Ureter (tissue), 1 donor: ENCODE data around the gene TSG101. TPM values are rescaled to one million over a fixed set of nuclear protein-coding genes. Genes with fewer than 3 reads are reported as not detected.

Source experiments
- DNase-seq: peaks from one replicate; pipeline ENCODE4 v3.0.0-alpha.2; 2020; ENCODE audit warnings: low spot score
- total RNA-seq: library from RNA; stranded (reverse); gene quantifications from one replicate; pipeline ENCODE4 v1.2.4, GENCODE V29; 2023
- donor health status: DM: yes; HTN: yes; CAD: no.

Gene TSG101
- total RNA-seq, 1 donor from 2014 or later: 51.5 TPM

- no peak for DNase-seq
Observed at GRCh38 chr11:18492888-18493287, 33.9 kb downstream of the TSG101 start.

DNA sequence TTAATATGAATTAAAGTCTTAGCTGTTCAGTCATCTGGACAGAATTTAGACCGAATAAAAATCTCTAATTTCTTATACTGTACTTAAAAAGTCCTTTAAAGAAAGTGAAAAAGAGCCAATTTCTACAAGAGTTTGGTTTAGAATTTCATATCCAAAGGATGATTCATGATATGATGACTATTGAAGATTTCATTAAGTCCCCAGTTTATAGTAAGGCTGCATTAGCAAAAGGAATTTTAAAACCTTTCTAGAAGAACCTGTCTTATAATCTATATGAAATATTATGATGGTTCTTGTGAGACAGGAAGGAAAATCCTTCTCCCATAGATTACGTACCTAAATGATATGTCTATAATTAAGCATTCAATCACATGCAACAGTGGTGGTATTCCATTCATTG lies 34.8 kb downstream of the TSG101 start:
- no peak for DNase-seq

DNA sequence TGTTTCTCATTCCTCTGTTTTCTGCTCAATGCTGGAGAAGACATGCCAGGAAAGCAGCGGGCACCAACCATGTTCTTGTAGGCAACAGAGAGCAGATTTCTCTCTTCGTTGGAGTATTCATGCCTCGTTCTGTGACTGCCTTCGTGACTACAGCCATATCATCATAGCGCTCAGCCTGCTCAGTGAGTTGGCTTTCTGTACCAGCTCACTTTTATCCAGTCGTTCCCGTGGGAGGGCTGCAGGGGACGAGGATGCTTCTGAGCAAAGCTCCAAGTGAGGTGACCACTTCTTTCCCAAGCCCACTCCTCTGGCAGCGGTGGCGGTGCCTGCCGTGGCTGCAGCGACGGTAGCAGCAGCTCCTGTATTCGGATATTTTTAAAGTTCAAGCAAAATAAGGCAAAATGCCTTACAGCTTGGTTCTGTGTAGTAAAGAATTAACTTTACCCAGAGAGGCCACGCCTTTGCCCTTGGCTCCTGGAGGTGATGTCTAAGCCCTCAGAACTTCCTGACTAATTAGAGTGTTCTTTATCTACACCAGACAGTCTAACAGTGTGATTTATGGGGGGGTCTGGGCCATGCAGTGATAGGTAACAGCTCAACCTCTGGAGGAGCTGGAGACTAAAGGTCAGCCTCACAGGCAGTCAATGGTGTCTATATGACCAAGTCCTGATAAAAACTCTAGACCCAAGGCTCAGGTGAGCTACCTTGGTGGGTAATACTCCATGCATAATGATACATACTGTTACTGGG lies 35.8 kb downstream of the TSG101 start:
- no peak for DNase-seq

- no peak for DNase-seq
Observed at GRCh38 chr11:18490319-18490718, 36.4 kb downstream of the TSG101 start.

- DNase-seq: no peak
Observed at GRCh38 chr11:18485913-18486528, 40.7 kb downstream of the TSG101 start.

- no peak for DNase-seq
Observed at GRCh38 chr11:18479063-18479462, 47.7 kb downstream of the TSG101 start.

GRCh38 chr11:18472587-18472986 lies 54.2 kb downstream of the TSG101 start:
- DNase-seq: no peak

DNA sequence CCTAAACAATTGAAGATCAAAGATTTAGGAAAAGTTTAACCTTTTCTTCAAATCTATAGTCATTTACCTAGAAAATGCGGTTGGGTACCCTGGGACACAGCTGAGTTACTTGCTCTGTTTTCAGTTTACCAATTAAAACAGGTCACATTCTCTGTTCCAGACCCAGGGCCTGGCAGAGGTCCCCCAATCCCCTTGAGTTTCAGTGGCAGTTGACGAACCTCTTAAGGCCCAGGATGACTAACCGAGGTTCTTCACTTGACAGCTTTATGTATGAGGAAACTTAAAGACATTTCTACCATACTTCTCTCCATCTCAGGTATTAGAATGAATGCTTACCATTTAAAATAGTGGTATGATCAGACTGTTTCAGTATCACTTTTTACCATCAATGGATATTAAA lies 54.7 kb downstream of the TSG101 start:
- DNase-seq: no peak

GRCh38 chr11:18468961-18469360 lies 57.8 kb downstream of the TSG101 start:
- no peak for DNase-seq

DNA sequence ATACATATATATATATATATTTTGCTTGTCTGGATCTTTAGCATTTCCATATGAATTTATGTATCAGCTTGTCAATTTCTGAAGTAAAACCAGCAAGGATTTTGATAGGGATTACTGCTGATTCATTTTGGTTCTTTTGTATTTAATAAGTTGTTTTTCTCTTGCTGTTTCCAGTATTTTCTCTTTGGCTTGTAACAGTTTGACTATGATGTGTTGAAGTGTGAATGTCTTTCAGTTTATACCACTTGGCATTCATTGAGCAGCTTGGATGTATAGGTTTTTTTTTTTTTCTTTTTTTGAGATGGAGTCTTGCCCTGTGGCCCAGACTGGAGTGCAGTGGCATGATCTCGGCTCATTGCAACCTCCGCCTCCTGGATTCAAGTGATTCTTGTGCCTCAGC lies 58.7 kb downstream of the TSG101 start:
- DNase-seq: no peak

GRCh38 chr11:18466402-18466801 lies 60.3 kb downstream of the TSG101 start:
- no peak for DNase-seq

DNA sequence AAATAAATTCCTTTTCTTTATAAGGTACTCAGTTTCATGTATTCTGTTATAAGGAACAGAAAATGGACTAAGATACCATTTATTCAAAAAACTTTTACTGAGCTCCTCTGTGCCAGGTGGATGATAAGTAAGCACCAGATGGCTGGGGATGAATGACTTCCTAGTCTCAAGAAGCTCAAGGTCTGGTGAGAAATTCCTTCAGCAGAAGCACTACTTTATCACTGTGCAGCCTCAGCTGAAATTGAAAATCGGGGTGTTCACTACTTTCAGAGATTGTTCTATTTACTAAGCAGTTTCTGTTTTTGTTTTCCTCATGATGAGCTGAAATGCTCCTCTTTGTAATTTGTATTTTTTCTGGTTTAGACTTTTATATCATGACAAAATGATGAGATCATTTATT lies 63.3 kb downstream of the TSG101 start:
- DNase-seq: no peak

DNA sequence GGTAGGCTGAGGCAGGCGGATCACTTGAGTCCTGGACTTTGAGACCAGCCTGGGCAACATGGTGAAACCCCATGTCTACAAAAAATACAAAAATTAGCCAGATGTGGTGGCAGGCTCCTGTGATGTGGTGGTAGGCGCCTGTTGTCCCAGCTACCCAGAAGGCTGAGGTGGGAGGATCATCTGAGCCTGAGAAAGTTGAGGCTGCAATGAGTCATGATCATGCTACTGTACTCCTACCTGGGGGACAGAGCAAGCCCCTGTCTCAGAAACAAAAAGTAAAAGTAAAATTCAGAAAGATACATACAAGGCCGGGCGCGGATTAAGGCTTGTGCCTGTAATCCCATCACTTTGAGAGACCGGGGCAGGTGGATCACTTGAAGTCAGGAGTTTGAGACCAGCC lies 64.8 kb downstream of the TSG101 start:
- DNase-seq: no peak

GRCh38 chr11:18459634-18460033 lies 67.1 kb downstream of the TSG101 start:
- DNase-seq: no peak

DNA sequence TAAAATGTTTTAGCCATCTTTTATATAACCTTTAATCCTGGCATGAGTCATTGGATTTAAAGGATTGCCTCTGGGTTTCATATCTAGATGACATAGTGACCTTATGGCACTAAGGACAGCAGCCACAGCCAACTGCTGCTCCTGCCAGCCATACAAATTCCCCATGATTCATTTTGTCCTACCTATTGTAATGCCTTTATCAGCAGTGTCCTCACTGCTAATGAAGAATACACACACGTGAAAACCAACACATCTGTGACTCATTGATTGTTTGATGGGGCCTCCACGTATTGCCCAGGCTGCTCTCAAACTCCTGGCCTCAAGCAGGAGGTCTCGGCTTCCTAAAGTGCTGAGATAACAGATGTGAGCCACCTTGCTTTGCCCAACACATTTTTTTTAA lies 69.3 kb downstream of the TSG101 start:
- DNase-seq: no peak

DNA sequence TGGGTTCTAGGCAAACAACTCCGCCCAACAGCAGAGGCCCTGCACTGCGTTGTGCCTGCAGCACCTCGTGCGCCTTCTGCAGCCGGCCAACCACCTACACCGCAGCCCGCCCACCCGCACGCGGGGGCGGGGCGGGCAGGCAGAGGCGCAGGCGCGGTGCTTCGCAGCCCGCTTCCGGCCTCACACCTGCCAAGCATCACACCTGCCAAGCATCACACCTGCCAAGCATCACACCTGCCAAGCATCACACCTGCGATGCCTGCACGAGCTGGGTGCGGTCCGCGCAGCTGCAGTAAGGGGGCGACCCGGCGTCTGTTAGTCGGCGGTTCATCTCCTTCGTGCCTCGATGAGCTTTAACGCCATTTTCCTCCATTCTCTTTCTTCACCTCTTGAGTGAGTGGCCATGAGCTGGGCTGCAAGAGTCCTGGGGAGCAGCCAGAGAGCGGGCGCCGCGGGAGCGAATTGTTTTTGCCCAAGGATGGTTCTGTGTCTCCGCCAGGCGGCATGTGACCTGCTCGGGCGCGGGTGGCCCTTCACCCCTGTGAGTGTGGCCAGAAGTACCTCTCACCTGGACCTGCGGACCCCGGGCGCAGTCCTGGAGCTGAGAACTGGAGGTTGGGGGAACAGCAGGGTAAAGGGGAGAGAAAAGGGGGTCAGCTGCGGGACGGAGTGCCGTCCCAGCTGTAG lies 70.9 kb downstream of the TSG101 start, which contains the start of gene LDHAL6A:
Gene LDHAL6A (plus strand): TSS at position 171 of the 687 bp plus-strand sequence. CDS start 825 bp downstream, outside the sequence.
- DNase-seq: no peak

GRCh38 chr11:18452927-18453326 lies 73.8 kb downstream of the TSG101 start:
- no peak for DNase-seq

- no peak for DNase-seq
Observed at GRCh38 chr11:18449251-18449650, 77.5 kb downstream of the TSG101 start.

DNA sequence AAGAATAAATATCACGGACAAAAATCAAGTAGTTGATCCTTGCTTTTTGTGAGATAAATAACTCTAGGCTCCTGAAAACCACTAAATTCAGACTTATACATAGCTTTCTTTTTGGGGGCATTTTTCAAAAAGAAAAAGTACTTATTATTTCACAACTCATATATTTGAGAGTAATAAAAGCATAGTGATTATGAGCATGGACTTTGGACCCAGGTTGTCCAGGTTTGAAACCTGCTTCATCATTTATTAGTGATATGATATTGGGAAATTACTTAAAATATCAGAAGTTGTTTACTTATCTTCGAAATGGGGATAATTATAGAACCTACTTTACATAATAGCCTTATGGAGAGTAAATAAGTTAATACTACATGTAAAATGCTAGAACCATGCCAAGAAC lies 88.1 kb downstream of the TSG101 start:
- no peak for DNase-seq
